GM12873 (cell line): ENCODE results near the gene SPINDOC.

Experiments
- CTCF ChIP-seq: IDR thresholded peaks from 2 replicates; pipeline ENCODE4 v1.5.1; 2012; ENCODE audit warnings: low read depth, mild to moderate bottlenecking, moderate library complexity, low read length, control low read depth; ENCODE audit not compliant: insufficient read depth; ENCODE audit errors: missing control alignments

Gene SPINDOC

DNA sequence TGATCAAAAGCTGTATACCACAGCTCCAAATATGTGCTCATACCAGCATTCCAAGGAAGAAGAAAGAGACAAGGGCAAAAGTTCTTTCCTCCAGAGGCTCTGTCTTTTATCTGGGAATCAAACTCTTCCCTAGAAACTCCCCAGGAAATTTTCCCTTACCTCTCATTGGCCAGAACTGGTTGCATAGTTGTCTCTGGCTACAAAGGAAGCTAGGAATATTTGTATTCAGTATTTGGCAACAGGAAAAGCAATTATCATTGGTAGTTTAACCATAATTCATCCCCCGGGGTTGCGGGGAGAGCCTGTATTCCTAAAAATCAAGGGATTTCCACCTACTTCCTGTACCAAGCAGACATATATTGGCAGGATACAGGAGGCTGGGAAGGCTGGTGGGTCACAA lies 34.2 kb upstream of the SPINDOC start:
- no peak for TF ChIP-seq CTCF

DNA sequence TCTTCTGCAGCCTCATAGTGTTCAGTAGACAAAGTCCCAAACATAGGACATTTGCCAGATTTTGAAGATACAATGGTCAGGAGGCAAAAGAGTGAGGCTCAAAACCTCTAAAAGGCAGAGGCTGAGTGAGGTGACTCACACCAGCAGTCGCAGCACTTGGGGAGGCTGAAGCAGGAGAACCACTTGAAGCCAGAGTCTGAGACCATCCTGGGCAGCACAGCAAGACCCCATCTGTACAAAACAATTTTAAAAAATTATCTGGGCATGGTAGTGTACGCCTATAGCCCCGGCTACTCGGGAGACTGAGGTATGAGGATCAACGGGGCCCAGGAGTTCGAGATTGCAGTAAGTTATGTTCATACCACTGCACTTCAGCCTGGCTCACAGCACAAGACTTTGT lies 30.5 kb upstream of the SPINDOC start:
- TF ChIP-seq CTCF: no peak

- TF ChIP-seq CTCF: no peak
These were observed 29.2 kb upstream of the SPINDOC start for GRCh38 chr11:63783925-63784592.

GRCh38 chr11:63785823-63786222 lies 27.4 kb upstream of the SPINDOC start:
- TF ChIP-seq CTCF: no peak

DNA sequence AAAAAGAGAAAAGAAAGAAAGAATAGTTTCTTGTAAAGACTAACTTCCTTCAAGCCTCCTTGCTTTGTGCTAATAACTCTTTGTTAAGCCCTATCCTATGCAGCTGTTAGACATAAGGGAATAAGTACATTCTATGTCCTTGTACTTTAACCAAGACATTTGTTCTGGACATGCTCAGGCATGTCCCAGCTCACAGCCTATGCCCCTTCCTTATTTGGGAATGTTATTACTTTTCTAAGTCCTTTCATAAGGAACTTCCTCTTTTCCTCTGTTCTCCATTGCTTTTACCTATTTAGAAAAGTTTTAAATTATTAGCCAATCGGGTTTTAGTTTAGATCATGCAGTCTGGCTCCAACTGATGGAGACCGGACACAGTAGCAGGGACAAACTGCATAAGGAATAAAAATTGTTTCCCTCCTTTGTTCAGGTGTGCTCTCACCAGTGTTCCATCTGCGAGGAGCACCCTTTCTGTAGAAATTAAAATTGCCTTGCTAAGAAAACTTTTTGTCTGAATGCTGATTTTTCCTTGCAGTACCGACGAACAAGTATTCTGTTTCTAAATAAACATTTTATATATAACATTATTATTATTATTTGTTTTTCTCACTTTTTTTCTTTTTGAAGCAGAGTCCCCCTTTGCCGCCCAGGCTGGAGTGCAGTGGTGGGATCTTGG lies 21.6 kb upstream of the SPINDOC start:
- no peak for TF ChIP-seq CTCF

DNA sequence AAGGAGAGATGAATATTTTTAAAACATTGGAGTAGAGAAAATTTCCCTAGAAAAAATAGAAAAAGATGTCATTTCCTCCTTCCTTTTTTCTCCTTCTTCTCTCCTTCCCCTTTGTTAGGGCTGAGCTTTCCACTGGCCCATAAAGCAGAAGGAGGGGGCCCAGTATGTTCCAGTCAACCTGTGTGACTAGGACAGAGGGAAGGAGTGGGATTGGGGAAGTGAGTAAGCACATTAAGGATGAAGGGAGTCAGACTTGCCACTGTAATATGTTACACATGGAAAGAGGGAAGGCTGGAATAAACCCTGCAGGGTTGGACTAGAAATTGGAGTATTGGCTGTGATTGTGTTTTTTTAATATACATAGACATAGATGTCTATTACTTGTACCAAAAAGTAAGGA lies 20.1 kb upstream of the SPINDOC start:
- no peak for TF ChIP-seq CTCF

GRCh38 chr11:63795066-63795465 lies 18.2 kb upstream of the SPINDOC start:
- TF ChIP-seq CTCF: no peak
